GM12874 (cell line): ENCODE data around the gene SHQ1.

ENCODE experiments used
- CTCF ChIP-seq: IDR thresholded peaks from 2 replicates; pipeline ENCODE4 v1.5.1; 2011; ENCODE audit warnings: low read depth, mild to moderate bottlenecking, control low read depth, low read length, moderate library complexity; ENCODE audit not compliant: insufficient read depth

The SHQ1 gene

GRCh38 chr3:72761410-72761809 is 86.8 kb downstream of the SHQ1 start:
- TF ChIP-seq CTCF: no peak

DNA sequence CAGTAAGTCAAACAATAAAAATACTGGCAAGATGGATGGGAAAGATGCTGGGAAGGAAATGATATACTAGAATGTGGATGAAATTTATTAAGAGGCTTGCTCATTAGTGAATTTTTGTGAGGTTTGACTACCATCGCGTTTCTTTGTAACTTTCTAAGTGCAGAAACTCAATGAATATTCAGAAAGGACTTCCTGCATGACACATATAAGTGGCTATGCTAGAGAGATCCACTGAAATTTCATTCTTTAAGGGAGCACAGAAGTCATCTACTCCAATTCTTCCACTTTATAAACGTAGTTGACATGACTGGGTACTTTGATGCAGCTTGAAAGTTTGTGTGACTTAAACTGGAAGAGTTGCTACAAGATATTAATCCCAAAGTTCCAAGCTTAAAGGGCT is 88.0 kb downstream of the SHQ1 start:
- TF ChIP-seq CTCF: no peak

- no peak for TF ChIP-seq CTCF
Measured at GRCh38 chr3:72756900-72757299, 91.3 kb downstream of the SHQ1 start.

DNA sequence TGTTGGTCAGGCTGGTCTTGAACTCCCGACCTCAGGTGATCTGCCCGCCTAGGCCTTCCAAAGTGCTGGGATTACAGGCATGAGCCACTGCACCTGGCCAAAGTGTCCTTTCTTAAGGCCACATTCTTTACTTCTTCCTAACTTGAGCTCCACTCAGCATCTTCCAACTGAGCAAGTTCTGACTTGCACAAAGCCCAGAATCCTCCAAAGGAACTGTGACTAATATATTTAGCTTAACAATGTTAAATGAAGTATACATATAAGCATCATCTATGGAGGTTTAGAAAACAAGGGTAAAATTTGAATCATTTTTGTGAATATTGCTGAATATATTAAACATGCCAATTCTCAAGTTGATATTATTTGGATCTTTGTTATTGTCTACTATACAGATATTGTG is 93.7 kb downstream of the SHQ1 start:
- TF ChIP-seq CTCF: no peak

DNA sequence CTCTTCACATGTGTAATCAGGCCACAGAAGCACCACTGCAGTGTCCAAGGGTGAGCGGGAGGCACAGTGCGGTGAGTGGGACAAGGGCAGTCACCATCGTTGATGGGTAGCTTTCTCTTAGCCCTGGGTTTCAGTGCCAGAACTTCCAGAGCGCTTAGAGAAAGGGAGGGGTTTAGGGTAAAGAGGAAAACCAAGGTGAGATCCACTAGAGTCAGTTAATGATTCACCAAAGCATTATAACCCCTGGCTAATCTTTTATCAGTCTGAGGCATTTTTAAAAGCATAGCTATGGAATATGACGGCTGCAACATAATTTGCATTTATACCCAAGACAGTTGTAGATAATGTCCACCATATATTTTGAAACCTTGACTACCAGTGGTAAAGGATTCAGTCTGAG is 94.8 kb downstream of the SHQ1 start:
- TF ChIP-seq CTCF: no peak

DNA sequence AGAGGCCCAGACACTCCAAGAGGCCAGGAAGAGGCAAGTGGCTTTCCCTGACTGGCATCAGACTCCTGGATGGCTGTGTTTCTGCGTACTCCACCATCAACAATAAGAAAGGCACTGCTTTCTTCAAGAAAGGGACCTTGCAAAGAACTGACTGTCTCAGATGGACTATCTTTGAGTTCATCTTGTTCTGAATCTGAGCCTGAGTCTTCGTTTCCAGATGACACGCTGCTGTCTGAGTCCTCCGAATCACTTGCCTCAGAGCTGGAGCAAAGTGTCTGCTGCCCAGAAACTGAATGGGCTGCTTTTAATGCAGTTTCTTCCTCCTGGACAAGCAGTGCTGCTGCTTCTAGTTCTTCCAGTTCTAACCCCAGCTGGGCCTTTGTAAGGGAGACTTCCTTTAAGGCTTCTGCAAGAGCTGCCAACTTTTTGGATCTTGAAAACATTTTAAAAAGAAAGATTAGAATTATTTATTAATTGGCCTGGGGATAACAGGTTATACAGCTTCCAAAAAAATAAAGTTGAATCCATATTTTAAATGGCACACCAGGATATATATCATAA is 97.8 kb downstream of the SHQ1 start:
- TF ChIP-seq CTCF: no peak

DNA sequence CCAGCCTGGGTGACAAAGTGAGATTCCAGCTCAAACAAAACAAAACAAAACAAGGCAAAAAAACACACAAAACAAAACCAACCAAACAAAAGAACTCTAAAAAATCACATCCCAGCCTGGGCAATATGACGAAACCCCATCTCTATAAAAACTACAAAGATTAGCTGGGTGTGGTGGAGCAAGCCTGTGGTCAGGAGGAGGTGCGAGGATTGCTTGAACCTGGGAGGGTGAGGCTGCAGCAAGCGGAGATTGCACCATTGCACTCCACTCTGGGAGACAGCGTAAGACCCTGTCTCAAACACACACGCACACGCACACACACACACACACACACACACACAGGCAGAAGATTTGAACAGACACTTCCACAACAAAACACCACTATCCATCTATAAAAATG is 99.6 kb downstream of the SHQ1 start:
- TF ChIP-seq CTCF: no peak
